B cell (primary cell): ENCODE data around the gene CD58. TPM values are rescaled to one million over a fixed set of nuclear protein-coding genes. Genes with fewer than 3 reads are reported as not detected.
"Not testable (repeated sequence)": the region's sequence is repeated elsewhere in the genome, so short reads cannot be mapped to it uniquely, and the experiment has no call there.

Experiments
- ATAC-seq: fragments of 200-7000 bp; cut with Tn5 transposase; one replicate; pipeline ENCODE4 v1.10.0; 2021; ENCODE audit warnings: low read depth, mild to moderate bottlenecking, moderate number of reproducible peaks, moderate library complexity
- CTCF ChIA-PET: fragments of 350-600 bp; sonication (Branson Sonifier 250); formaldehyde crosslinking; loops from one replicate; lab custom pipeline; 2021; ENCODE audit warnings: antibody characterized with exemption, inconsistent platforms; lab: Charles Lee
- POLR2A ChIA-PET: fragments of 350-600 bp; sonication (Branson Sonifier 250); formaldehyde crosslinking; loops from one replicate; lab custom pipeline; 2021; ENCODE audit warnings: antibody characterized with exemption; lab: Charles Lee
- DNase-seq: peaks from one replicate; pipeline ENCODE4 v3.0.0; 2013
- H2AFZ ChIP-seq: 2 replicates; pipeline ENCODE4 v1.6.1; 2012; ENCODE audit warnings: mild to moderate bottlenecking, low read depth, low read length; ENCODE audit not compliant: insufficient read depth, poor library complexity, severe bottlenecking
- H3K27ac ChIP-seq, 2 donors: 1 replicate in 1 of 2; 2 replicates in 1 of 2; pipeline ENCODE4 v1.5.1; 2012 to 2013; ENCODE audit warnings: low read length in 2 of 2, mild to moderate bottlenecking in 2 of 2, moderate library complexity in 1 of 2
- H3K27me3 ChIP-seq, 4 experiments: fragments of 200-600 bp in 1 of 4; sonication (generic) in 1 of 4; replicated peaks in 1 of 4; 1 replicate in 2 of 4; 2 replicates in 2 of 4; pipeline versions ENCODE4 v1.6.1 to v1.7.0; 2013 to 2016; ENCODE audit warnings: low read length in 3 of 4, mild to moderate bottlenecking in 2 of 4, mixed read lengths in 1 of 4, moderate library complexity in 1 of 4; ENCODE audit not compliant: insufficient read depth in 4 of 4, control insufficient read depth in 3 of 4; ENCODE audit errors: control extremely low read depth in 1 of 4
- H3K36me3 ChIP-seq, 2 experiments: replicated peaks in 1 of 2; 1 replicate in 1 of 2; 2 replicates in 1 of 2; pipeline versions ENCODE4 v1.6.1 to v1.7.1; 2013; ENCODE audit warnings: low read length in 1 of 2; ENCODE audit not compliant: insufficient read depth in 2 of 2, control insufficient read depth in 1 of 2; ENCODE audit errors: control extremely low read depth in 1 of 2, extremely low read depth in 1 of 2
- H3K4me1 ChIP-seq, 2 donors: fragments of 200-600 bp in 1 of 2; sonication (generic) in 1 of 2; 1 replicate in 1 of 2; 2 replicates in 1 of 2; pipeline versions ENCODE4 v1.5.1 to v1.6.1; 2013 to 2017; ENCODE audit warnings: low read length in 2 of 2; ENCODE audit not compliant: control insufficient read depth in 2 of 2, insufficient read depth in 2 of 2
- H3K4me2 ChIP-seq: replicated peaks from 2 replicates; pipeline ENCODE3; 2012; ENCODE audit warnings: mild to moderate bottlenecking, low read depth, low read length; ENCODE audit not compliant: poor library complexity, severe bottlenecking
- H3K4me3 ChIP-seq, 5 experiments: fragments of 200-600 bp in 1 of 5; sonication (generic) in 1 of 5; 1 replicate in 3 of 5; 2 replicates in 2 of 5; pipeline versions ENCODE4 v1.5.1 to v1.7.0; 2011 to 2016; ENCODE audit warnings: low read length in 4 of 5, mild to moderate bottlenecking in 4 of 5, low read depth in 2 of 5, control low read depth in 1 of 5, moderate library complexity in 1 of 5; ENCODE audit not compliant: insufficient read depth in 1 of 5; ENCODE audit errors: control extremely low read depth in 1 of 5, extremely low read depth in 1 of 5
- H3K79me2 ChIP-seq: fragments of 200-600 bp; sonication (generic); one replicate; pipeline ENCODE4 v1.6.0; 2016; ENCODE audit warnings: low read length; ENCODE audit not compliant: control insufficient read depth, insufficient read depth
- H3K9ac ChIP-seq: fragments of 200-600 bp; sonication (generic); 2 replicates; pipeline ENCODE4 v1.6.1; 2017; ENCODE audit warnings: mild to moderate bottlenecking, low read length, moderate library complexity
- H3K9me3 ChIP-seq, 3 donors: one replicate each; pipeline versions ENCODE4 v1.6.1 to v1.7.1; 2013; ENCODE audit warnings: low read length in 2 of 3; ENCODE audit not compliant: control insufficient read depth in 2 of 3, insufficient read depth in 1 of 3; ENCODE audit errors: control extremely low read depth in 1 of 3
- H4K20me1 ChIP-seq: 2 replicates; pipeline ENCODE4 v1.6.0; 2012; ENCODE audit warnings: mild to moderate bottlenecking, low read length; ENCODE audit not compliant: insufficient read depth, control insufficient read depth, poor library complexity, severe bottlenecking
- H3K27ac Mint-ChIP-seq: one replicate; pipeline ENCODE4 v1.8.0; 2021; ENCODE audit warnings: mixed read lengths
- H3K27me3 Mint-ChIP-seq: one replicate; pipeline ENCODE4 v1.8.0; 2021; ENCODE audit warnings: mixed read lengths
- H3K4me1 Mint-ChIP-seq: one replicate; pipeline ENCODE4 v1.8.0; 2021; ENCODE audit warnings: mixed read lengths
- H3K4me3 Mint-ChIP-seq: one replicate; pipeline ENCODE4 v1.8.0; 2021; ENCODE audit warnings: mixed read lengths
- H3K9me3 Mint-ChIP-seq: one replicate; pipeline ENCODE4 v1.8.0; 2022; ENCODE audit warnings: mixed read lengths; ENCODE audit not compliant: insufficient read depth
- WGBS: methylation state at CpG from one replicate; pipeline ENCODE4 v1.1.5; 2013; ENCODE audit warnings: missing lambda C conversion rate; ENCODE audit not compliant: insufficient coverage; 5-methylcytosine and 5-hydroxymethylcytosine counted together
- intact Hi-C: fragments of 100-400 bp; cut with micrococcal nuclease; formaldehyde crosslinking; loops from one replicate; pipeline ENCODE4 v1.10.0; 2022
- polyA plus RNA-seq: library from polyadenylated mRNA; depleted of rRNA; stranded (reverse); fragments of >200 nt; gene quantifications from 2 replicates; pipeline ENCODE4 v1.2.3, GENCODE V29; 2012
- total RNA-seq, 2 donors: library from RNA; stranded (reverse); fragments of 120-200 nt in 1 of 2; gene quantifications; 1 replicate in 1 of 2; 2 replicates in 1 of 2; pipeline versions ENCODE4 v1.2.3 to v1.2.4, GENCODE V29; 2013 to 2022

Gene CD58
- total and polyA plus RNA-seq, 2 donors (not counting 1 experiment from before 2014, with no cell fraction given) = 12.3 to 47.6 TPM

DNA sequence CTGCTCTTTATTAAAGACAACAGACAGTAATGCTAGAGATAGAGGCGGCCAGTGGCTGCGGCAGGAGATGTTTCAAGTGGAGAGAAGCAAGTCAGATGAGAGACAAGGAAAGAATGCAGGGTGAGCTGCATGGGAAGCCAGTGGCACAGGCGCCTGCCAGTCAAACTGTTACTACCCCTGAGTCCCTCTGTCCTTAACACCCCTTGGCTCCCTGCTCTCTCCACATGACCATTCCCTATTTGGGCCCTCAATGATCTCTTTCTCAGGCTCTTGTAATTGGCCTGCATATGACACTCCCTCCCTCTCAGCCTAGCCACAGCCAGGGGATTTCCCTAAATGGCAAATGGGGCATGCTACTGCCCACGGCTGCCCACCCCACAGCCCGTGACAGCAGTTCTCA, 22.6 kb upstream of the CD58 start:
- H3K4me3 Mint-ChIP-seq, H3K4me1 Mint-ChIP-seq, H3K27me3 Mint-ChIP-seq, H3K9ac ChIP-seq, H3K27ac Mint-ChIP-seq, H3K27ac ChIP-seq, H3K4me1 ChIP-seq, H3K27me3 ChIP-seq, DNase-seq, POLR2A ChIA-PET, intact Hi-C loops, H3K9me3 ChIP-seq, H3K36me3 ChIP-seq, H2AFZ ChIP-seq, H3K4me3 ChIP-seq, ATAC-seq, H4K20me1 ChIP-seq, H3K4me2 ChIP-seq, H3K79me2 ChIP-seq, H3K9me3 Mint-ChIP-seq: not testable (repeated sequence)
- WGBS = 100% methylated on average over 2 of the region's 5 CpGs
- CTCF ChIA-PET = interaction anchor here (1.1 to 1.6 kb wide), 2 partner anchors 19 to 108 kb away, joined by 4 to 5 read pairs; no protein-coding TSS in a partner anchor

DNA sequence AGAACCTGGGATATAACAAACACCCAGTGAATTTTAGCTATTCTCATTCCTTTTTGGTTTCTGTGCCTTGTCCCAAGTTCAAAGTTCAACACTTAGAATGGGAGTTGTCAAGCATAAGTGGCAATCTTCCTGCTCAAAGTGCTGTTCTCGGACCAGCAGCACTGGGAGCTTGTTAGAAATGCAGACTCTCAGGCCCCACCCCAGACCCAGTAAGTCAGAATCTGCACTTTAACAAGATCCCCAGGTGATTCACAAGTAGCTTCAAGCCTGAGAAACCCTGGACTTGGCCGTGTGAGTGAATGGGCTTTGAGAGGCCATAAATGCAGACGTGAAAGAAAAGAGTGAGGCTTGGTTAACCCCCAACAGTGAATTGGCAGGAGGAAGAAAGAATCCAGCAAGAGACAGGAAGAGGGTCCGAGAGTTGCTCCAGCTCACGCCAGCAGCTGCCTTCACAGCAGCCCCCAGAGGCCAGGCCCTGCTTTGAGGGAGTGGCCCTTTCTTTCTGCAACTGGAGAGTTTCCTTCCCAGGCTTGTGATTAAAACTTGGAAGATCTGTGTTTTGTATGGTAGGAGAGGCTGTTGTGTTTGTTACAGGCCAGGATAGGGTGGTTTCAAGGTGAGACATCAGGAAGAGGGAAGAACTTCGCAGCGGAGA, 21.3 kb upstream of the CD58 start:
- H3K4me2 ChIP-seq, H3K79me2 ChIP-seq, H3K36me3 ChIP-seq, H3K27ac Mint-ChIP-seq, H3K4me3 ChIP-seq, H3K9me3 Mint-ChIP-seq, H3K27me3 ChIP-seq, H3K9me3 ChIP-seq, H3K4me1 ChIP-seq, POLR2A ChIA-PET, ATAC-seq, H2AFZ ChIP-seq, intact Hi-C loops, H3K27ac ChIP-seq, H3K9ac ChIP-seq, H3K27me3 Mint-ChIP-seq, DNase-seq, H4K20me1 ChIP-seq, H3K4me3 Mint-ChIP-seq: not testable (repeated sequence)
- H3K4me1 Mint-ChIP-seq = peaks cover 16% of the 10 kb centered on the region
- CTCF ChIA-PET = interaction anchor here (1.6 kb wide), 1 partner anchor 17 kb away, joined by 5 read pairs; no protein-coding TSS in a partner anchor
- WGBS = 83% methylated on average over 2 of the region's 7 CpGs

DNA sequence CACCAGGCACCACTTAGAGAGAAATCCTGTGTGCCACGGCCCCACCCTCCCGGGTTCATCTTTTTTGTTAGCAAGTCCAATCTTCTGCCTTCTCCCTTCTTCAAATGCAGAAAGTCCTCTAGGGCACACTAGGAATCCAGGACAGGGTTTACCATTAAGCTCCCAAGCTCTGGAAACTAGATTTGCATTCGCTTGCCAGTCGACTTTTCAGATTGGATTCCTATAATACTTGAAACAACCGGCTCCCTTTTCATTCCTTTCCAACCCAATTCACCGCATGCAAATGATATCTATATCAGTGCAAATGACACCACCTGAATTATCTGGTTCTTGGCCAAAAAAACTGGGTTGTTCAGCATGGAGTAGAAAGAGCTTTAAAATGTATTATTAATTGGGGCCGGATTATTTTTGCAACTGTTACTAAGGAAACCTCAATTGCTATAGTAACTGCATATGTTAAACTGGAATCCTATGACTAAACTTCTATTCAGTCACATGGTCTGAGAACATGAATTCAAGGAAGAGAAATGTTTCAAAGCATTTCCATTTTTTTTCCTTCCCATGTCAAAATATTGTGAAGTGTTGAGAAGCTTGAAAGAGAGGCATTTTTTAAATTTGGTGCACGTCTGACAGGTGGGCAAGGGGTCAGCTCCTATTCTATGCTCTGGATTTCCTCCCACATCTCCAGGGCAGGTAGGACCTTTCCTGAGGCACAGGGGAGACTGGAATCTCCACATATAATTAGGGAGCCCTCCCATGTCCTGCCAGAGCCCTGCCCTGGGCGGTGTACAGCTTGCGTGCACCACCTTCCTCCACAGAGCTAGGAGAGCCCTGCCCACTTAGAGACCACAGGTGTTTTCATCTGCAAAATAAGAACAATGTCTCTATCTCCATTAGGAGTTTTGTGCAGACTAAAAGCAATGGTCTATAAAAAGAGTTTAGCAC, 20.5 kb upstream of the CD58 start:
- intact Hi-C loops, H3K27me3 Mint-ChIP-seq, H3K9me3 ChIP-seq, H3K9me3 Mint-ChIP-seq, H3K4me1 ChIP-seq, H3K9ac ChIP-seq, DNase-seq, H3K4me3 ChIP-seq, H3K27ac Mint-ChIP-seq, H3K4me2 ChIP-seq, H2AFZ ChIP-seq, H4K20me1 ChIP-seq, ATAC-seq, H3K27me3 ChIP-seq, H3K36me3 ChIP-seq, H3K27ac ChIP-seq, H3K79me2 ChIP-seq, H3K4me3 Mint-ChIP-seq, POLR2A ChIA-PET: not testable (repeated sequence)
- WGBS = no CpG with 5 or more reads among the region's 10 CpGs
- CTCF ChIA-PET = interaction anchor here (1.6 kb wide), 1 partner anchor 16 kb away, joined by 5 read pairs; no protein-coding TSS in a partner anchor
- peaks cover 18% of the 10 kb centered on the region for H3K4me1 Mint-ChIP-seq
